Measurements from ENCODE around the gene KRT6B.
"Not testable (repeated sequence)": the region's sequence is repeated elsewhere in the genome, so short reads cannot be mapped to it uniquely, and the experiment has no call there.

KRT6B gene

GRCh38 chr12:52464897-52465296 lies 13.0 kb upstream of the KRT6B start:
- no peak for DNase-seq

GRCh38 chr12:52461693-52462092 lies 9.7 kb upstream of the KRT6B start:
- DNase-seq, result no peak

DNA sequence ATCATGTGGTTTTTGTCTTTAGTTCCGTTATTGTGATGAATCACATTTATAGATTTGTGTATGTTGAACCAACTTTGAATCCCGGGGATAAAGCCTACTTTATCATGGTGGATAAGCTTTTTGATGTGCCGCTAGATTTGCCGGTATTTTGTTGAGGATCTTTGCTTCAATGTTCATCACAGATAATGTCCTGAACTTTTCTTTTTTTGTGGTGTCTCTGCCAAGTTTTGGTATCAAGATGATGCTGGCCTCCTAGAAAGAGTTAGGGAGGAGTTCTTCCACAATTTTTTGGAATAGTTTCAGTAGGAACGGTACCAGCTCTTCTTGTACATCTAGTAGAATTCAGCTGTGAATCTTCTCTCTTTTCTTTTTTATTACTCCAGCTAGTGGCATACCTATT lies 6.9 kb upstream of the KRT6B start:
- no peak for DNase-seq

DNA sequence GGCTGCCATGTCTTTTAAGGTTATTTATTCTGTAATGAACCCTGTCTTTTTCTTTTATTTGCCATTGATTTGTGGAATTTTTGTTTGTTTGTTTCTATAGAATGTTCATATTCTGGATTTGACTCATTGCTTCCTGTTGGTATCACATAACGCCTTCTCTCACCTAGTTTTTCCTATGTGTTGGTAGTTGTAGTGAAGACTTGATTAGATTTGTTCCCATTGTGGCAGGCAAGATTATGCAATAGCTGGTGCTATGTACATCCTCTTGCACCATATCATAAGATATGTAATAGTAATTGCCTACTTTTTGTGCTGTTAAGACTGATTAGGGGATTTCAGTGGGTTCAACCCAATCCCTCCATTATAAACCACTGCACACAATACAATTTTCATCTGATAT lies 3.9 kb upstream of the KRT6B start:
- no peak for DNase-seq

- no peak for DNase-seq
Measured at GRCh38 chr12:52454411-52455201, 2.7 kb upstream of the KRT6B start.

DNA sequence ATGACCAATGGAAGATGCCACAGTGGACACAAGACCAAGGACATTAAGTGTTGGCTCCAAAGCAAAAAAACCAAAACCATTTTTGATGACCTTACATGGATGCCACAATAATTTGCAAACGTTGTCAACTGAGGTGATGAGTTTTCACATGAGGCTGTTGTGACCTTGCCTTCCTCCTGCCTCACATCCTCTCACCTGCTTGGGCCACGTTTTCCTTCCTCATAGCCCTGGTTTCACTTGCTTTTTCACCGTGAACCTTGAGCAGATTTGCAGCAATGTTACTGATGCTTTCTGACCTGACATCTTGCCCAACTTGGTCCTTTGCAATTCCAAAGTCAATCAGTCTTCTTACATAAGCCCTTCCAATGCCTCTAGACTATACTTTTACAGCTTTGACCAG lies 3.7 kb downstream of the KRT6B start:
- no peak for DNase-seq

DNA sequence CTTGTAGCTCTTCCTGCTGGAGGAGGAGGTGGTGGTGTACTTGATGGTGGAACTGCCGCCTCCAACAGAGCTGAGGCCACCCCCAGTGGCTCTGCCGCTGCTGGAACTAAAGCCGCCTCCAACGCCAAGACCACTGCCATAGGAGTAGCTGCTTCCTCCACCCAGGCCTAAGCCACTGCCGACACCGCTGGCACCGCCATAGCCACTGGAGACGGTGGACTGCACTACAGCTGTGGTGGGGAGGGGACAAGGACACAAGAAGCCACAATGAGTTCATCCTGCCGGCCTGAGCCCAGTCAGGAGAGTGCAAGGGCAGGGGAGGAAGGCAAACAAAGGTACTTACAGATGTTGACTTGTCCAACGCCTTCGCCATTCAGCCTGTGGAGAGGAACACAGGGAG lies 4.8 kb downstream of the KRT6B start:
- not testable (repeated sequence) for DNase-seq

GRCh38 chr12:52446367-52447045 lies 5.4 kb downstream of the KRT6B start:
- DNase-seq, result no peak

GRCh38 chr12:52445876-52446275 lies 6.1 kb downstream of the KRT6B start:
- no peak for DNase-seq

- DNase-seq, result no peak
Measured at GRCh38 chr12:52444647-52445595, 7.0 kb downstream of the KRT6B start.

DNA sequence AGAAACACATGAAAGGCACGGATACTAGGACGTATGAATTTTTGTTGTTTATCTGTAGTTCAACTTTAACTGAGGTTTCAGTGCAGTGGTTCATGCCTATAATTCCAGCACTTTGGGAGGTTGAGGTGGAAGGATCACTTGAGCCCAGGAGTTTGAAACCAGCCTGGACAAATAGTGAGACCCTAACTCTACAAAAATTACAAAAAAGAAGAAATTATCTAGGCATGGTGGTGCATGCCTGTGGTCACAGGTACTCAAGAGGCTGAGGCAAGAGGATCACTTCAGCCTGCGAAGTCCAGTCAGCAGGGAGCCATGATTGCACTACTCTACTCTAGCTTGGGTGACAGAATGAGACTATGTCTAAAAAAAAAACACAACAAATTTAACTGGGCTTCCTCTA lies 8.0 kb downstream of the KRT6B start:
- no peak for DNase-seq

DNA sequence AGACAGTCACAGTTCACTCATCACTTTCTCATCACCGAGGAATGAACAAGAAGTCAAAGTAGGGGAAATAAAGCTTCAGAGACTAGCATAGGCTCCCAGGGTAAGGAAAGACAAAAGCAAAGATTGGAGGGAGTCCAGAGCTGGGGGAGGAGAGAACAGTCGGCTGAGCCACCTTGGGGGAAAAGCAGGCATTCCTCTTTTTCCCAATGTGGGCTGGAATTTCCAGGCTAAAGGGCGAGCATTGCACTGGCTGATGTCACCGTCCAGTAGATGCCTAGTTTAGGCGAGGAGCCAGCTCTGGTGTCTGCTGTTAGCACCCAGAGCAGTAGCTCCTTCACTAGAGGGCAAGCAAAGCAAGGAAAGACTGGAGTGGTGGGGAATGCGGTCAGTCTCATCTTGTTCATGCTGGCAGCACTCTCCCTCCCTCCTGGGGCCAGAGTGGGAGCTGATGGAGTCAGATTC lies 9.3 kb downstream of the KRT6B start:
- DNase-seq, result no peak

- no peak for DNase-seq
Measured at GRCh38 chr12:52441320-52441911, 10.5 kb downstream of the KRT6B start.

GRCh38 chr12:52440821-52441319 lies 11.1 kb downstream of the KRT6B start:
- DNase-seq, result no peak

DNA sequence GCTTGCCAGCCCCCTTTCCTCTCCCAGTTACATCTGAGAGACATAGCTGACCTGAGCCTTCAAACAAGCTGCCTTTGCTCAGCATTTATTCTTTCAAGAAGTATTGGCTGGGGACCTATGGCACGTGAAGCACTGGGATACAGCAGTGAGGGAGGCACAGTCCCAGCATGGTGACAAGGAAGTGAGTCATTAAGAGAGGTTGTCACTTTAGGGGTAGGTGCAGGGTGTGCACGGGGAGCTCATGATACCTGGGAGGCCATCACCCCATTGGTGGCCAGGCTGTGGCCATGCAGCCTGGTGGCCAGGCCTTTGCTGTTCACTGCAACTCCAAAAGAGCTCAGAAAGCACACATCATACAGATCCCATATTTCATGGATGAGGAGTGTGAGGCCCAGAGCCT lies 12.1 kb downstream of the KRT6B start:
- DNase-seq, result no peak

DNA sequence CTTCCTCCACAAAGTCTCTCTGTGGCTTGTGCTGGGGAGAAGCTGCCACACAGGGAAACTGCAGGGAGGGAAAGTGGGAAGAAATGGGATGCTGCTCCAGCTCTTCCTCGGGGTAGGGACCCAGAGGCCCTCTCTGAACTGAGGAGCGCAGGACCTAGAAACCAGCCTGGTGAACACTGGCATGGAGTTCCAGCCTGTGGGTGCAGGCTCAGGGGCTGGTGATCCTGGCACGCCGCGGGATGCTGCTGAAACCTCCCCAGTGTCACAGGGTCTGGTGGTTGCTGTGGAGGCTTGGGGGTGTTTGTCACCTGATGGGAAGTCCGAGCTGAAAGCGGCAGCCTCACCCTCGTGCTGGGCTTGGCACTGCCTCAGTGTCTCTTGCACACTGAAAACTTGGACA lies 12.5 kb downstream of the KRT6B start:
- no peak for DNase-seq

GRCh38 chr12:52438305-52439301 lies 13.3 kb downstream of the KRT6B start:
- DNase-seq, result no peak

DNA sequence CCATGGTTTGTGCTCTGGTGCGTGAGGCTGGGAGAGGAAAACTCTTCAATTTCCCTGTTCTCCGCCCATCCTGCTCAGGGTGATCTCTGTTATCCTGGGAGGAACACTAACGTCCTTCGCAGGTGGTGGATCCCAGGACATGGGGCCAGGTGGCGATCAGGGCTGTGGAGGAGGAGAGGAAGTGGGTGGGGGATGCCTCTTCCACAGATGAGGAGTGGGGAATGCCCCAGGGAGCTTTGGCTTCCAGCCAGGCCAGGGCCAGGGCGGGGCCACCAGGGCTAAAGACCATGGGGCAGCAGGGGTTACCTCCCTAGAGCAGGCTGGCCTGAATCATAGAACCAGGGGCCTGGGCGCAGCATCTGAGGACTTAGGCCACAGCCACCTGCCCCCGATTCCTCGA lies 14.4 kb downstream of the KRT6B start:
- DNase-seq, result no peak

GRCh38 chr12:52436828-52437474 lies 15.0 kb downstream of the KRT6B start:
- no peak for DNase-seq

- no peak for DNase-seq
Measured at GRCh38 chr12:52436000-52436827, 15.7 kb downstream of the KRT6B start.
